Endothelial cell of hepatic sinusoid (primary cell): ENCODE measurements around the gene LAMA3.

ENCODE experiments used
- in situ Hi-C: cut with HindIII; loops from 2 replicates; pipeline ENCODE4 v1.10.0; 2017; ENCODE audit warnings: low sequenced_read_pairs

The LAMA3 gene

GRCh38 chr18:23703057-23703986 is 14.1 kb downstream of the LAMA3 start:
- in situ Hi-C loops = loop anchor here (10.0 to 25.0 kb wide), 2 partner anchors 99 to 109 kb away; no protein-coding TSS in a partner anchor

DNA sequence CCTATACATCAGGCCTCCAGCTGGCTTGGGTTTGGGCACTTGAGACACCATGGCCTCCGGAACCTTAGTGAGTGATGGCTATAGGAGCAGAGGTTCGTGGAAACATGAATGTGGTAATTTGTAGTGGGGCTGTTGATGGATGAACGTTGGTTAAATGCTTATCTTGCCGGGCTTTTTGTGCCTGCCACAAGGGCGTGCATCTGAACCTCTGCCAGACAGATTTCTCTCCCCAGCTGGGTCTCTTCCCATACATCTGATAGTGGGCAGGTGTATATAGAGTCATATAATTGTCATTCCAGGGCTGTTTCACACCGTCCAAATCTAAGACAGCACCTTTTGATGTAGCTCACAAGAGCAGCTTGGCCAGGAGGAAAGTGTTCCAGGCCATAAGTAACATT is 14.7 kb downstream of the LAMA3 start:
- in situ Hi-C loops = loop anchor here (10.0 to 25.0 kb wide), 2 partner anchors 99 to 108 kb away; no protein-coding TSS in a partner anchor

GRCh38 chr18:23704806-23705205 is 15.6 kb downstream of the LAMA3 start:
- in situ Hi-C loops = loop anchor here (10.0 to 25.0 kb wide), 2 partner anchors 100 to 107 kb away; no protein-coding TSS in a partner anchor

DNA sequence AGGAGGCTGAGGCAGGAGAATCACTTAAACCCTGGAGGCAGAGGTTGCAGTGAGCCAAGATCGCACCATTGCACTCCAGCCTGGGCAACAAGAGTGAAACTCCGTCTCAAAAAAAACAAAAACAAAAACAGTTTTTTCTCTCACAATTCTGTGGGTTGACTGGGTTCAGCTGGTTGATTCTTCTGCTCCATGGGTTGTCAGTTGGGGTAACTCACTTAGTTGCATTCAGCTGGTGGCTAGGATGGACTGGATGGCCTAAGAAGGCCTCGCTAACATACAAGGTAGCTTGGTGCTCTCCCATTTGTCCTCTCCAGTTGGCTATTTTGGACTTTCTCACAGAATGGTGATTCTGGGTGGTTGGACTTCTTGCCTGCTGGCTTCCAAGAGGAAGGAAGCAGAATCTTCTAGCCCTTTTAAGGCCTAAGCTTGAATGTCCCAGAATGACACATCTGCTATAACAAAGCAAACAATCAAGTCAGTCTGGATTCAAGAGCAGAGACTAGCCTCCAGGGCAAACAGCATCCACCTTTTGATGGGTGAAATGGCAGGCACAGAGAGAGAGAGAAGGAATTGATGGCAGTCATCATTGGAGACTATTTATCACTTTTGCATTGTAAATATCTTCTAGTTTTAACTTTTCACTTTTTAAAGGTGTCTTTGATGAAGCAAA is 17.9 kb downstream of the LAMA3 start:
- in situ Hi-C loops = loop anchor here (10.0 to 25.0 kb wide), 2 partner anchors 102 to 105 kb away; no protein-coding TSS in a partner anchor

DNA sequence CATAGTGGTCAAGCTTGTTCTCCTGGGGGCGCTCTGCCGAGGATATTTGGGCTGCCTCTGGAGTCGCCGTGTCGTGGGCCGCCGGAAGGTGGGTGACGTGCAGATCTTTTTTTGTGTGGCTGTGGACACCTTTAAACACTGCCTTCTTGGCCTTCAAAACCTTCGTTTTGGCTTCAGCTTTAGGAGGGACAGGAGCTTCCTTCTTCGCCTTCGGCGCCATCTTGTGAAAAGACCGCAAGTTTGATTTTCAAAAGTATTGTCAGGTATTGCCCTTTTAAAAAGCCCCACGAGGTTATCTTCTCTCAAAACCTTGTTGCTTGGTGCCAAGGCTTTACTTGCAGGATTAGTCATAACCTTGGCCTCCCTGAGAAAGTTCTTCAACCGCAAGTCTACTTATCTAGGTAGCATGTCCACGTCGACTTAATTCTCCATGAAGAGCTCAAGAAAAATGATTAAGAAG is 20.8 kb downstream of the LAMA3 start:
- in situ Hi-C loops = loop anchor here (25.0 kb wide), 1 partner anchor 102 kb away; no protein-coding TSS in a partner anchor

GRCh38 chr18:23710946-23711345 is 21.7 kb downstream of the LAMA3 start:
- in situ Hi-C loops = loop anchor here (25.0 kb wide), 1 partner anchor 101 kb away; no protein-coding TSS in a partner anchor

- in situ Hi-C loops = loop anchor here (25.0 kb wide), 1 partner anchor 101 kb away; no protein-coding TSS in a partner anchor
These were observed 22.2 kb downstream of the LAMA3 start for GRCh38 chr18:23711426-23711825.

DNA sequence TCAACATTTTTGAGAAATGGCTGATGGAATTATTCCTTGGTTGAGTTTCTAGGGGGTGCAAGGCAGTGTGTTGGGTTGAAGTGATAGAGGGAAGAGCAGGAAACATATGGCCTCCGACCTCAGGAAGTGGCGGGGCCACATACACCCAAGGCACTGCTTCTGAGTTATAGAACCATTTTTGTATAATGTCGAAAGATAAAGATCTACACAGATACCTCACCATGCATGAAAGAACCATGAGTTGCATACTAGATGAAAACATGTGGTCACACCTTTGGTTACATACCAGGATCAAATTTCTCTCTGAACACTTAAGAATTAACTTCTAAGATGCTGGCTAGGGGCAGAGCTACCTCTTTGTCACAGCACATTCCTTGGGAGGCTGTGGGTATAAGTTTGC is 23.2 kb downstream of the LAMA3 start:
- in situ Hi-C loops = loop anchor here (25.0 kb wide), 1 partner anchor 100 kb away; no protein-coding TSS in a partner anchor

DNA sequence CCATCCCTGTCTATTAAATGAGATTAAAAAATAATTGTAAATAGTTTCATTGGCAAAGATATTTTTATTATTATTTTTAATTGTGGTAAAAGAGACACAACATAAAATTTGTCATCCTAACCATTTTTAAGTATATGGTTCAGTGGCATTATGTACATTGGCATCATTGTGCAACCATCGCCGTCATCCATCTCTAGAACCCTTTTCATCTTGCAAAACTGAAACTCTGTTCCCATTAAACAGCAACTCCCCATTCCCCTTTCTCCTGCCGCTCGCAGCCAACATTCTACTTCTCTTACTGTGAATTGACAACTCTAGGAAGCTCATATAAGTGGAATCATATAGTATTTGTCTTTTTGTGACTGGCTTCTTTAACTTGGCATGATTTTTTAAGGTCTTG is 25.3 kb downstream of the LAMA3 start:
- in situ Hi-C loops = loop anchor here (25.0 kb wide), 1 partner anchor 98 kb away; no protein-coding TSS in a partner anchor

- in situ Hi-C loops = loop anchor here (25.0 kb wide), 1 partner anchor 96 kb away; no protein-coding TSS in a partner anchor
These were observed 26.8 kb downstream of the LAMA3 start for GRCh38 chr18:23716079-23716478.

GRCh38 chr18:23716516-23716915 is 27.3 kb downstream of the LAMA3 start:
- in situ Hi-C loops = loop anchor here (25.0 kb wide), 1 partner anchor 96 kb away; no protein-coding TSS in a partner anchor

DNA sequence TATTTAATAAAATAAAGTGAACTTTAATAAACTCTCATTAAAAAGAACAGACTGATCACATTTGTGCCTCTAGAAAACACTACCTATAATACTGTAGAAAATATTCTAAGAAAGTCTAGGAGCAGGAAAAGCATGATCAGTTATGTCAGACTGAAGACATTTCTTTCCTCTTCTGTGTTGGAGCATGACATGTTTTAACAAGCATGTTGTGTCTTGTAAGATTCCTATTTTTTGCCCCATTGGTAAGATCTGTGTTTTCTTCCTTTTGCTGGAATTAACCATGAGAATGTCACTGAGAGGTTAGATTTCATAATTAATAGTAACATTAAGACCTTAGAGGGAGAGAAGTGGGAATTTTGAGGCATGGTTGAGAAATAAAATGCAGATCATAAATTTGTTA is 27.7 kb downstream of the LAMA3 start:
- in situ Hi-C loops = loop anchor here (25.0 kb wide), 1 partner anchor 95 kb away; no protein-coding TSS in a partner anchor

DNA sequence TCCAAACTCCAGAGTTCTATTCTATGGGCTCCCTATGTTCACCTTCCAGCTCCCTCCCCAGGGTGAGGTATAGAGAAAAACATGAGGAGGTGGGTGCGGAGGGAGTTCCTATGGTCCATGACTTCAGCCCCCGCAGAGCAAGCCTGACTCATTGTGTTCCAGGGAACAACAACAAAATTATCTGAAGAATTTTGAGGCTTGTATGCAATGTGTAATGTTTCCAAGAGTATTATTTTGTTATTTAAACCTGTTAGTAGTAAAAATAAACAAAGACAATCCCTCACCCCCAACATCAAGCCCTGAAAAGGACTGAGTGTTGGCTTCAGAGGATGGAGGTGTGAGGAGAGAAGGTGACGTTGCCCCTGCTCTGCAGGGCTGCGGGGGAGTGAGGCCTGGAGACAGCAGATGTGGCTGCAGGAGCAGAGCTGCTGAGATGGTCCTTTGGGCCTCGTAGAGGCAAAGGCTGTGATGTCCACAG is 29.0 kb downstream of the LAMA3 start:
- in situ Hi-C loops = loop anchor here (25.0 kb wide), 1 partner anchor 94 kb away; no protein-coding TSS in a partner anchor

- in situ Hi-C loops = loop anchor here (25.0 kb wide), 1 partner anchor 94 kb away; no protein-coding TSS in a partner anchor
These were observed 29.5 kb downstream of the LAMA3 start for GRCh38 chr18:23718731-23719130.

DNA sequence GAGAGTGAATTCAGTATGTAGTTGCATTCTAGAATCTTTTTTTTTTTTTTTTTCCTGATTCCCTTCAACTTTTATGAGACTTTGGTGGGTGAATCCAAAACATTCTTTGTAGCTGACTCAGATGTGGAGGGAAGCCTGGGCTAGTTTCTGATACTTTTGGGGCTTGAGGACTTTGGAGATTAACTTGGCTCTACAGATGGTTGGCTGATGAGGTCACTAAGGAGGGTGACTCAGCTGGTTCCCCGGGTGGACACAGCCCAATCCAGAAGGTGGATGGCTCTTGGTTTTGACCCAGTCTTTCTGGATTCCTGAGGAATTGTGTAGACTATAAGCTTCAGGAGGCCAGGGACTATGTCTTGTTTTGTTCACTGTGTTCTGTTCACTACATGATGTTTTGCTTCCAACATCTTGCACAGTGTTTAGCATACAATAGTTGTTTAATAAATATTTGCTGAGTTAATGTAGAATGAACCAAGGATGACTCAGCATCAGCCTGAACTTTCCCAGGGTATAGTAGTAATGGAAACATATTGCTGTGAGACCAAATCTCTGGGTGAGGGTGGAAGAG is 30.5 kb downstream of the LAMA3 start:
- in situ Hi-C loops = loop anchor here (25.0 kb wide), 1 partner anchor 93 kb away; no protein-coding TSS in a partner anchor

GRCh38 chr18:23721696-23722480 is 32.6 kb downstream of the LAMA3 start:
- in situ Hi-C loops = loop anchor here (25.0 kb wide), 1 partner anchor 90 kb away; no protein-coding TSS in a partner anchor

DNA sequence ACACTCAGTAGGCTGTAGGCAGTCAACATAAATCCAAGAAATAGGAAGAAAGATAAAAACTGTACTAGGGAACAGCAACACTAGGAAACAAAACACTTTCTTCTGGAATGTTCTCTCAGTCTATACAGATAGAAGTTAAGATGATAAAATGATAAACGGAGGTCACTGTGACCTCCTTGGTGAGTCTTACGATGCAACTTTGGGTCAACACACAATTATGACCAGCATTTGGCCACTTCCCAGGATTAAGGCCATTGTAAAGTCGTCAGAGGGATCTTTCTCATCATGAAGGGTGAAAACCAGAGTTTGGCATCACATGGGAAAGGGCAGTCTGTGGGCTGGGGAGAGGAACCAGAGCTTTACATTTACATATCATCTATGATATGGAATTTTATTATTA is 33.4 kb downstream of the LAMA3 start:
- in situ Hi-C loops = loop anchor here (25.0 kb wide), 1 partner anchor 90 kb away; no protein-coding TSS in a partner anchor

- in situ Hi-C loops = loop anchor here (25.0 kb wide), 1 partner anchor 89 kb away; no protein-coding TSS in a partner anchor
These were observed 33.9 kb downstream of the LAMA3 start for GRCh38 chr18:23723121-23723520.

DNA sequence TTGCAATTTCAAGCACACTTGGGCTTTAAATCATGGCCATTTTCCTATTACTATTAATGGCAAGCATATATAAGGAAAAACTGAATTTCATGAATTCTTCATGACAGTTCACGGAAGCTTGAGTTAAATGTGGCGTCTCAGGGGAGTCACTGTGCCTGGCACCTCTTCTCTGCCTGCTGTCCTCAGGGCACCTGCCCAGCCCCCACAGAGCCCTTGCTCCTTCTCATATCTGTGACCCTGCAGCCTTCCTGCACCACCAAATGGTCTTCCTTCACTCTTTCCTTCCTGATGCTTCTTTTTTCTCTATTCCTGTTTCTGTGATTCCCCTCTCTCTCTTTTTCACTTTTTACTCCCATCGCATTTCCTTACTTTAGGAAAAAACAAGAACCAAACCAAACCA is 35.4 kb downstream of the LAMA3 start:
- in situ Hi-C loops = loop anchor here (25.0 kb wide), 1 partner anchor 88 kb away; no protein-coding TSS in a partner anchor
